ENCODE measurements around the gene DOC2B. TPM values are rescaled to one million over a fixed set of nuclear protein-coding genes. Genes with fewer than 3 reads are reported as not detected.

DOC2B gene
- total and polyA plus RNA-seq, 2 of the 13 experiments (the other 11 are each of a cell fraction or from before 2014, with no cell fraction given) = 0.09 to 0.22 TPM

GRCh38 chr17:219696-220095, 38.2 kb upstream of the DOC2B start:
- H3K4me3 ChIP-seq (replicated peaks in 1 of 3; ENCODE audit: insufficient read depth in 1 of 3, low read depth in 2 of 3, low read length in 3 of 3) = no peak overlapping the region
- DNase-seq (ENCODE audit: low spot score) (no peak), ATAC-seq (no peak), FAIRE-seq (no peak)
- no peaks in the 10 kb centered on the region for H3K79me2 ChIP-seq (ENCODE audit: insufficient read depth, low read length)
- H3K4me1 ChIP-seq (ENCODE audit: insufficient read depth, low read length) = no peaks in the 10 kb centered on the region
- ChIA-PET POLR2A (interaction anchor here (0.6 kb wide), 1 partner anchor 13 kb away, joined by 3 read pairs; no protein-coding TSS in a partner anchor), CTCF (ENCODE audit: low intra/inter-chr PET ratio, low total read pairs) (no interaction called here)
- no peaks in the 10 kb centered on the region for H3K9me3 ChIP-seq (ENCODE audit: low read length)
- no peak overlapping the region for H3K9ac ChIP-seq (ENCODE audit: insufficient read depth, low read depth, low read length)
- in situ Hi-C loops (cut with HindIII; ENCODE audit: extremely low pct_ligation_motif_present, low pct_unique_long_range_greater_than_20kb) (no loop called here), intact Hi-C loops (cut with micrococcal nuclease; ENCODE audit: unreplicated experiment) (no loop called here)
- WGBS (ENCODE audit: low lambda C conversion rate) = 97% methylated on average over 5 of the region's 10 CpGs
- BruUV-seq (replicated peaks) = no TSS peak
- H4K20me1 ChIP-seq (ENCODE audit: insufficient read depth, low read length) = no peaks in the 10 kb centered on the region
- H2AFZ ChIP-seq (ENCODE audit: low read length) = no peak overlapping the region
- no peaks in the 10 kb centered on the region for H3K27me3 ChIP-seq (ENCODE audit: control insufficient read depth in 1 of 2, insufficient read depth in 2 of 2, low read length in 2 of 2)
- no peak overlapping the region for H3K27ac ChIP-seq (ENCODE audit: extremely low read length, insufficient read depth, low read length)
- no peak overlapping the region for H3K4me2 ChIP-seq (ENCODE audit: low read depth, low read length)
- H3K36me3 ChIP-seq (replicated peaks in 1 of 2; ENCODE audit: control insufficient read depth in 1 of 2, insufficient read depth in 2 of 2, low read length in 2 of 2) = no peaks in the 10 kb centered on the region
- no peak for TF ChIP-seq SRSF9 (IDR thresholded peaks at IDR 0.05; ENCODE audit: borderline replicate concordance, insufficient read depth, low read depth, low read length, poor library complexity, severe bottlenecking)
- TF ChIP-seq CHD4 (IDR thresholded peaks at IDR 0.05; ENCODE audit: borderline replicate concordance, low read length) = no peak
- no peak for TF ChIP-seq ZNF230 (CRISPR knock-in tag; IDR thresholded peaks at IDR 0.05)
- no peak for TF ChIP-seq GMEB2 (CRISPR knock-in tag; IDR thresholded peaks at IDR 0.05; ENCODE audit: low read depth)
- TF ChIP-seq, protein P1, sequence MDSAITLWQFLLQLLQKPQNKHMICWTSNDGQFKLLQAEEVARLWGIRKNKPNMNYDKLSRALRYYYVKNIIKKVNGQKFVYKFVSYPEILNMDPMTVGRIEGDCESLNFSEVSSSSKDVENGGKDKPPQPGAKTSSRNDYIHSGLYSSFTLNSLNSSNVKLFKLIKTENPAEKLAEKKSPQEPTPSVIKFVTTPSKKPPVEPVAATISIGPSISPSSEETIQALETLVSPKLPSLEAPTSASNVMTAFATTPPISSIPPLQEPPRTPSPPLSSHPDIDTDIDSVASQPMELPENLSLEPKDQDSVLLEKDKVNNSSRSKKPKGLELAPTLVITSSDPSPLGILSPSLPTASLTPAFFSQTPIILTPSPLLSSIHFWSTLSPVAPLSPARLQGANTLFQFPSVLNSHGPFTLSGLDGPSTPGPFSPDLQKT (CRISPR knock-in tag; IDR thresholded peaks at IDR 0.05; ENCODE audit: borderline replicate concordance) = no peak
- no peak for TF ChIP-seq ZNF83 (CRISPR knock-in tag; IDR thresholded peaks at IDR 0.05; ENCODE audit: borderline replicate concordance)
- TF ChIP-seq, protein P2, sequence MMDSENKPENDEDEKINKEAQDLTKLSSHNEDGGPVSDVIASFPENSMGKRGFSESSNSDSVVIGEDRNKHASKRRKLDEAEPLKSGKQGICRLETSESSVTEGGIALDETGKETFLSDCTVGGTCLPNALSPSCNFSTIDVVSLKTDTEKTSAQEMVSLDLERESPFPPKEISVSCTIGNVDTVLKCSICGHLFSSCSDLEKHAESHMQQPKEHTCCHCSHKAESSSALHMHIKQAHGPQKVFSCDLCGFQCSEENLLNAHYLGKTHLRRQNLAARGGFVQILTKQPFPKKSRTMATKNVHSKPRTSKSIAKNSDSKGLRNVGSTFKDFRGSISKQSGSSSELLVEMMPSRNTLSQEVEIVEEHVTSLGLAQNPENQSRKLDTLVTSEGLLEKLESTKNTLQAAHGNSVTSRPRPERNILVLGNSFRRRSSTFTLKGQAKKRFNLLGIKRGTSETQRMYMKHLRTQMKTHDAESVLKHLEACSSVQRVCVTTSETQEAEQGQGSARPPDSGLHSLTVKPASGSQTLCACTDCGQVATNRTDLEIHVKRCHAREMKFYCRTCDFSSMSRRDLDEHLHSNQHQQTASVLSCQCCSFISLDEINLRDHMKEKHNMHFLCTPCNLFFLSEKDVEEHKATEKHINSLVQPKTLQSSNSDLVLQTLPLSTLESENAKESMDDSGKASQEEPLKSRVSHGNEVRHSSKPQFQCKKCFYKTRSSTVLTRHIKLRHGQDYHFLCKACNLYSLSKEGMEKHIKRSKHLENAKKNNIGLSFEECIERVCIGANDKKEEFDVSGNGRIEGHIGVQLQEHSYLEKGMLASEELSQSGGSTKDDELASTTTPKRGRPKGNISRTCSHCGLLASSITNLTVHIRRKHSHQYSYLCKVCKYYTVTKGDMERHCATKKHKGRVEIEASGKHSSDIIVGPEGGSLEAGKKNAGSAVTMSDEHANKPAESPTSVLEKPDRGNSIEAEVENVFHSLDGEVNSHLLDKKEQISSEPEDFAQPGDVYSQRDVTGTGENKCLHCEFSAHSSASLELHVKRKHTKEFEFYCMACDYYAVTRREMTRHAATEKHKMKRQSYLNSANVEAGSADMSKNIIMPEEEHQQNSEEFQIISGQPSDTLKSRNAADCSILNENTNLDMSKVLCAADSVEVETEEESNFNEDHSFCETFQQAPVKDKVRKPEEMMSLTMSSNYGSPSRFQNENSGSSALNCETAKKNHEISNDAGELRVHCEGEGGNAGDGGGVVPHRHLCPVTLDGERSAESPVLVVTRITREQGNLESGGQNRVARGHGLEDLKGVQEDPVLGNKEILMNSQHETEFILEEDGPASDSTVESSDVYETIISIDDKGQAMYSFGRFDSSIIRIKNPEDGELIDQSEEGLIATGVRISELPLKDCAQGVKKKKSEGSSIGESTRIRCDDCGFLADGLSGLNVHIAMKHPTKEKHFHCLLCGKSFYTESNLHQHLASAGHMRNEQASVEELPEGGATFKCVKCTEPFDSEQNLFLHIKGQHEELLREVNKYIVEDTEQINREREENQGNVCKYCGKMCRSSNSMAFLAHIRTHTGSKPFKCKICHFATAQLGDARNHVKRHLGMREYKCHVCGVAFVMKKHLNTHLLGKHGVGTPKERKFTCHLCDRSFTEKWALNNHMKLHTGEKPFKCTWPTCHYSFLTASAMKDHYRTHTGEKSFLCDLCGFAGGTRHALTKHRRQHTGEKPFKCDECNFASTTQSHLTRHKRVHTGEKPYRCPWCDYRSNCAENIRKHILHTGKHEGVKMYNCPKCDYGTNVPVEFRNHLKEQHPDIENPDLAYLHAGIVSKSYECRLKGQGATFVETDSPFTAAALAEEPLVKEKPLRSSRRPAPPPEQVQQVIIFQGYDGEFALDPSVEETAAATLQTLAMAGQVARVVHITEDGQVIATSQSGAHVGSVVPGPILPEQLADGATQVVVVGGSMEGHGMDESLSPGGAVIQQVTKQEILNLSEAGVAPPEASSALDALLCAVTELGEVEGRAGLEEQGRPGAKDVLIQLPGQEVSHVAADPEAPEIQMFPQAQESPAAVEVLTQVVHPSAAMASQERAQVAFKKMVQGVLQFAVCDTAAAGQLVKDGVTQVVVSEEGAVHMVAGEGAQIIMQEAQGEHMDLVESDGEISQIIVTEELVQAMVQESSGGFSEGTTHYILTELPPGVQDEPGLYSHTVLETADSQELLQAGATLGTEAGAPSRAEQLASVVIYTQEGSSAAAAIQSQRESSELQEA (CRISPR knock-in tag; IDR thresholded peaks at IDR 0.05; ENCODE audit: not compliant biosample characterization) = no peak
- no peak for TF ChIP-seq THAP9 (CRISPR knock-in tag; IDR thresholded peaks at IDR 0.05; ENCODE audit: borderline replicate concordance)
- no peak for TF ChIP-seq HMGA1 (CRISPR knock-in tag; conservative IDR thresholded peaks at IDR 0.05)
- TF ChIP-seq GZF1 (CRISPR knock-in tag; IDR thresholded peaks at IDR 0.05) = no peak

All from HepG2 (cell line).